DMS53 (cell line): ENCODE measurements around the gene CLPSL2.
"Not testable (repeated sequence)": the region's sequence is repeated elsewhere in the genome, so short reads cannot be mapped to it uniquely, and the experiment has no call there.

Source experiments
- DNase-seq: peaks from one replicate; lab custom pipeline; 2025; lab: John Stamatoyannopoulos, UW

The CLPSL2 gene, protein sequence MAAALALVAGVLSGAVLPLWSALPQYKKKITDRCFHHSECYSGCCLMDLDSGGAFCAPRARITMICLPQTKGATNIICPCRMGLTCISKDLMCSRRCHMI

DNA sequence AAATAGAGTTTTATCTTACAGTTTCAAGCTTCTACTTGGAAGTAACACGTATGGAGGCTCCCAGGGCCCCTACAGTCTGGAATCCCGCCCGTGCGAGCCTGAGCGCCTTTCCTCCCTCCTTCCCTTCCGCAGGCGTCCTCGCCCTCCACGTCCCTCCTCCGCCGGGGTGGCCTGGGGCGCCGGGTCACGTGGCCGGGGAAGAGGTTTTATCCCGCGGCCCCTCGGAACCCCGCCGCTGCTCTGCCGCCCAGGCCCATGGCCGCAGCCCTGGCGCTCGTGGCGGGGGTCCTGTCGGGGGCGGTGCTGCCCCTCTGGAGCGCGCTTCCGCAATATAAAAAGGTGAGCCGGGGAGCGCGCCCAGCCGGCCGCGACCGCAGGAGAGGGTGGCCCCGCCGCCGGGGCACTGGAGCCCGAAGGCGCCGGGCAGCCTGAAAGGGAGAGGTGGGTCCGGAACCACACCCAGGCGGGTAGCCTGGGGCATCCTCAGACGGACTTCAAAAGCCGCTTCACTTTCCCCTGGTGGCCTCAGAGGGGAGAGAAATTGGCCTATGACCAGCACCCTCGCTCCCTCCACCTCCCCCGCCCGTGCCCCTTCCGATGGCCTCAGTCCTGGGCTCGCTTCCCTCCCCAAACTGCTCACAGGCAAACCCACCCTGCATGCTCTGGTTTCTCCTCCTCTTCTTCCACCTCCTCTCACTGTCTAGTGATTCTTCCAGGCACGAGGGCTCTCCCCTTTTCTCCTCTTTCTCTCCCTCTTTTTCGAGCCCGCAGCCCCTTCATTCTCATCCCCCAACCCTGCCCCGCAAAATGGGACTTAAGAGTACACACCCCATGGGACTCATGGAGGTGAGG, at the start of gene CLPSL2:
TSS of gene CLPSL2 (plus strand) at position 235 of the 852 bp plus-strand sequence. CDS start at position 256, 21 bp downstream.
- peak; percentile 61 for DNase-seq

DNA sequence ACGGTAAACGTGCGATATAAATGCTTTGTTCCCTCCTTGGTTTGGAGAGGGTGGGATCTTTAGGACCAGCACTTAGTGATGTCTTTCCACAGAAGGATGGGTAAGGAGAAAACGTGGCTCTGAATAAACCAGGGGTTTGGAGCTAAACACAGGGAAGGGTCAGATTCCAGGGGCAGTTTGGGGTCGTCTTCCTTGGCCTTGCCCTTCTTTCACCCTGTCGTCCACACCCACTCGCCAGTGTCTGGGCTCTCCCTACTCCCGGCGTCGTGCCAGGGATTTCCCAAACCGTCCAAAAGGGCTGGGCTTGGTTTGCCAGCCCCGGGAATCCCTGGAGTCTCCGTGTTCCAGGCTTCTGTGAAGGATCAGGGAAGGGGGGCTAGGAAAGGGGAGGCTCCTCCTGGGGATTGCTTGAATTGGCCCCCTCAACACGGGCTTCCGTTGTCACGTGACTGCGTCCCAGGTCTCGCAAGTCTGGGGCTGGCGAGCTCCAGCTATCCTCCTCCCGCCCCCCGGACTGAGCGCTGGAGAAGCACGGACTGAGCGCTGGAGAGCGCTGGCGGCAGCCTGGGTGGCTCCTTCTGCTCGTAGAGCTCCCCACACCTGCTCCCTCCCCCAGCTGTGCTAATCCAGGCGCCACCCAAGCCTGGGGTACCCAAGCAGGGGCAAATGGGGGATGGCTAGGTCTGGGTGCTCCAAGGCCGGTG, 49.0 kb upstream of the CLPSL2 start:
- peak; percentile 81 for DNase-seq

DNA sequence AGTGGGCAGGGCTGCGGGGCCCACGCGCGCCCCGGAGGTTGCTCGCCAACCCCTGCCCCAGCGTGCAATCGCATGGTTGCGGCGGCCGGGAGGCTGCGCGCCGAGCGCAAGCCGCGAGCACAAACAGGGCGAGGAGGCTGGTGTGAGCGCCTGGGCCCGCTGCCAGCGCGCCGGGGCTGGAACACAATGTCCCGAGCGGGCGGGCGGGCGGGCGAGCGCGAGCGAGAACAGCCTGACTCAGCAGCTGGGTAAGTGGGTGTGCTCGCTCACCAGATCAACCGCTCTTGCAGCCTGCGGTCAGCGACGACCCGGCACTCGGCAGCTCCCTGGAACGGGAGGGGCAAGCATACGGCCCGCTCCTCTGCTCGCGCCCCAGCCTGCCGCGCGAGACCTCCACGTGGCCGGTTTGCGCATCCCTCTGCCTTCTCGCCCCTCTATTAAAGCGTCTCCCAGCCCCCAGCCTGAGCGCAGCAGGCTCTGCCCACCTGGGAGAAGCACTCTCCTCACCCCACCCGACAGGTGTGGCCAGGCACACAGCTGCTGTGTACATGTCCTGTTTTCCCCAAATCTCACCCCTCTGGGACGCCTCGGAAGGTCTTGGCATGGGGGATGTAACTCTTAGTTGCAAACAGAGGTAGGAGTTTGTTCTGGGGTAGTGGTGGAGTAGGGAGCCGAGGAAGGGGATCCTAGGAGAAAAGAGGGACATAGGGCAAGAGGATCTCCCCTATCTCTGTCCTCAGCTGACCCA, 48.3 kb upstream of the CLPSL2 start:
- DNase-seq, result peak; percentile 92

DNA sequence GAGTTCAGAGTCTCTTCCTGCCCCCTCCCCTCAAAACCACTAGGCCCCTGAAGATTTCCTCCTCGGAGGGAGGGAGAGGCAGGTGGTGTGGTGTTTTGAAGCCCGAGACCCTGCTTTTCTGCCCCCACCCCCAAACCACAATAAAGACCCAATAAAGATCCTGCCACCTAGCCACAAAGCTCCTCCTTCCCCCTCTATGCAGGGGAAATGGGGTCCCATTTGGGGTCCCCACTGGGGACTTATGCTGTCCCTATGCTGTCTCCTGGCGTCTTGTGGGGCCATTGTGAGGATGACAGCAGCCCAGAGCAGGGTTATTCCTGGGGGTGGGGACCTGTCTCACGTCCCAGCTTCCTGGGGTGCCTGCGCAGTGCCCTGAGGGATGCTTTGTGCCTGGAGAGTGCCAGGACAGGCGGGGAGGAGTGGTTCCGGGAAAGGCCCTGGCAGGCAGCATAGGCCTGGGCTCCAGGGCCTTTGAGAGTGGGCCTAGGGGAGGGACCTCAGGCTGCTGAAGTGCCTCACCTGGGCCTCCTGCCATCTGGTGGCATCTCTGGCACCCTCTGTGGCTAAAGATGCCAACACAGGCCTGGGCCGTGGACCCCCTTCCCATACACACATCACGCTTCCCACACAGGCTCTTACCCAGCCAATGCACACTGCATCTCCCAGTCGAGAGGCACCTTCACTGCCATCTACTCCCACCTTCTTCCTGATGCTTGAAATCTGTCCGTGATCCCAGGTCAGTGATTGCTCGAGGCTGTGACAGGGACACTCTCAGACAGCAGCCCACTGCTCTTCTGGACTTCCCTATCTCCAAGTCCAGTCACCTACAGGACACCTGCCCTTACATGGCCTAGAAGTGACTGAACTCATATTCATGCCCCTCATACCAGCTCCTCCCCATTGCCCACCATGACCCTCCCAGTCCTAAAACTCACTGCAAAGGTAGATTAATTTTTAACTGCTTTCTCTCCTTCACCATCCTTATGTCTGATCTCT, 47.4 kb upstream of the CLPSL2 start:
- peak; percentile 62 for DNase-seq

DNA sequence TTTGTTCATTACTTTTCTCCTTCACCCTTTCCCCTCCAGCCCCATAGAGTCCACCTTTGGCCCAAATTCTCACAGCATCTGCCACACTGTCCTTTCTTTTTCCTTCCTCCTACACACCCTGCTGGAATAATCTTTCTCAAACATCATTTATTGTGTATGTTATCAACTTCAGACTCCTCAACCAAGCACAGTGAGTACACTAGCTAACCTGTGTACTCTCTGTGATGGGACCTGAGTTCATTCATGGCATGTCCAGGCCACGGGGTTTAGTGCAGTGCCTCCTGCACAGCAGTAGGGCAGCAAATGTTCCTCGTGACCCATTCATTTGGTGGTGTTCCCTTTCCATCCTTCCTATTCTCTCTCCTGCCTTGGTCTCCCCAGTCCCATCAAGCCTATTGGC, 46.7 kb upstream of the CLPSL2 start:
- no peak for DNase-seq

DNA sequence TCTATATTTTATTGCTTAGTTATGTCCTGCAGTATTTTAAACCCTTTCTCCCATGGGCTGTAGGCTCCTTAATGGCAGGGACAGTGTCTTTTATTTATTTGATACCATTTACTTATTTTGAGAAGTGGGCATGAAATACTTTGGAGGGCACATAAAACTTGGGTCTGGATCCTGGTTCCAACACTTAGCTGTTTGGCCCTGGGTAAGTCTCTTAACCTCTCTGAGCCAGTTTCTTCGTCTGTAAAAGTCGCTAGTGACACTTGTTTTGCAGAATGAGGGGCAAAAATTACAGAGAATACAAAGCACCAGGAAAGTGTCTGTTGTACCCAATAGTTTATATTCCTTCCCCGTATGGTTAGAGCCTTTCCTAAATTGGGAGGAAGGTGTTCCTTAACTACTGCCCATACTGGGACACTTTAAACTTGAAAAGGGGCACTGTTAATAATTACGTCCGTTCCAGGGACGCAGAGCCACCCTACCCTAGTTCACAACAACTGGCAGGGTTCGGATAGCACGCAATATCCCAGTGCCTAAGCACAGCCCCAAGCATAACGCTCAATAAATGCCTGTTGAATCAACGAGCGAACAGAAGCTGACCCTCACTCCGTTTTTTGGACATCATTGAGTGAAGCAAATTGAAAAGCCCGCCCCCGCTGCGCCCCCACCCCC, 45.5 kb upstream of the CLPSL2 start:
- DNase-seq, result peak; percentile 80

DNA sequence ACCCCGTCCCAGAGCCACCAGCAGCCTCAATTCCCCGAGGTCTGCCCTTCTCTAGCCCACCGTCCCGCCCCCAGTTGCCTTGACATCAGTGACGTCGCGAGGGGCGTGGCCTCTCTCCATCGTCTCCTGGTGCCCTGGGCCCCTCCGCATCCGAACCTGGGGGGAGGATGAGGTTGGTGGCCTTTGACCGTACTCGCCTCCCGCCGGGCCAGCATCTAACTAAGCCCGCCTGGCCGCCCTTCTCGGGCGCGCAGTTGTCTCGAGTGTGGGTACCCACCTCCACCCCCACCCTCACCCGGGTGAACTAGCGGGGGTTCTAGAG, 45.0 kb upstream of the CLPSL2 start:
- DNase-seq, result peak; percentile 93

DNA sequence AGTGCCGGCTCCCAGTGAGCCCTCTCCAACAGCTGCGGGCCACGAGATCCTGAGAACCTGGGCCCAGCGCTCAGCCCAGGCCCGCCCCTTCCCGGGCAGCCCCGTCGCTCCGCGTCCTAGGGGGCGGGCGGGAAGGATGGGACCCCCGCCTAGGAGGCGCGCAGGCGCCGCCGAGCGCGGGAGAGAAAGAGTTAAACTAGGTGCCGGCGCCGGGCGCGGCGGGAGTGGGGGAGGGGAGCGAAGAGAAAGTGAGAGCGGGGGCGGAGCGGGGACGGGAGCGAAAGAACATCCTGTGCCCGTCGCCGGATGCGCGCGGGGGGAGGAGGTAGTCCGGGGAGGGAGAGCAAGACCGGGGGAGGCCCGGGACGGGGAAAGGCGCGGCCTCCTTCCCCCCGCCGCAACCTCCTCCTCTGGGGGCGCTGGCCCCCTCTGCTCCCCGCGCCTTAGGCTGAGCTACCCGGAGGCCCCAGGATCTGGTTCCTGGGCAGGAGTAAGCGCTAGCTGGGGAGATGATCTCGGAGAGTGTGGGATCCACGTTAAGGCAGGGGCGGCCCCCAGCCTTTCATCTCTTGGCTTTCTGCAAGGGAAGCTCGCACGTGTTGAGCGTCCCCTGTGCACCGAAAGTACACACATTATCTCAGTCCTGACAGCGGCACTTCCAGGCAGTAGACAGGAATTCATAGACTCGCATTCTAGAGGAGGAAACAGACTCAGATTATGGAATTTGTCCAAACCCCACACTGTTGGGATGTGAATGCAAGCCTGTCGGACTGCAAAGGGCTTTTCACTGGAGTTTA, 44.5 kb upstream of the CLPSL2 start:
- DNase-seq, result peak; percentile 93

DNA sequence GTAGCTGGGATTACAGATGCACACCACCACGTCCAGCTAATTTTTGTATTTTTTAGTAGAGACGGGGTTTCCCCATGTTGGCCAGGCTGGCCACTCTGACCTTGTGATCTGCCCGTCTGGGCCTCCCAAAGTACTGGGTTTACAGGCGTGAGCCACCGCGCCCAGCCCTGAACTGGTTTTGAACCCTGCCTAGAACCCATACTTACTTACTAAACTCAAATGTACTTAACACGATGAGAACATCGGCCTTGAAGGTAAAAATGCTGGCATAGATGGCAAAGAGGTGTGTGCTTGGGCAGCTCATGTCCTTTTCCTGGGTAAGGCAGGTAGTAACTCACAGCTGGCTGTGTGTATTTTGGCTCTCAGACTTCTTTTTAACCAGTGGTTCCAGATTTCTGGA, 42.8 kb upstream of the CLPSL2 start:
- DNase-seq, result peak; percentile 43

DNA sequence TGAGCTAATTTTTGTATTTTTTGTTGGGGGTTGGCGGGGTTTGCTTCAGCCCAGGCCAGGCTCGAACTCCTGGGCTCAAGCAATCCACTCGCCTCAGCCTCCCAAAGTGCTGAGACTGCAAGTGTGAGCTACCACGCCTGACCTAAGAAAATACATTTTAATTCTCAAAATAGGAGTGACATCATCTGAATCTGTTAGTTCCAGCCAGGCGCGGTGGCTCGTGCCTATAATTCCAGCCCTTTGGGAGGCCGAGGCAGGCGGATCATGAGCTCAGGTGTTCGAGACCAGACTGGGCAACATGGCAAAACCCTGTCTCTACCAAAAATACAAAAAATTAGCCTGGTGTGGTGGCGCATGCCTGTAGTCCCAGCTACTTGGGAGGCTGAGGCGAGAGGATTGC, 42.1 kb upstream of the CLPSL2 start:
- DNase-seq, result not testable (repeated sequence)

DNA sequence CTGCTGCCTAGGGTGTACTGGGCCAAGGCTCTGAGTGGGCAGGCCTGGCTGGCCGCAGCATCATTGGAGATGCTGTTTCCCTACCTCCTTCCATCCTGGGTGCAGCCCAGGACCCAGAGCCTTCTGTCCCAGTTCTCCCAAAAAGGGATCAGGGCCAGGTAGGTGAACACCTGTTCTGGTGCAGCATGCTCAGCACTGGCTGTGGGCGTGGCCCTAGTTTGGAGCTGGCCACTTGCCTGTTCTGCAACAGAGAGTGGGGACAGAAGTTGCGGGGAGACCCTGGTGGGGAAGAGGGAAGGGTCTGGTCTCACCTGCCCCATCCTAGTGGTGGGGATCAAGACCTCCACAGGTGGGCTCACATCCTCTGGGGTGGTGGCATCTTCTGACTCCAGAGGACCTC, 40.9 kb upstream of the CLPSL2 start:
- DNase-seq, result no peak

DNA sequence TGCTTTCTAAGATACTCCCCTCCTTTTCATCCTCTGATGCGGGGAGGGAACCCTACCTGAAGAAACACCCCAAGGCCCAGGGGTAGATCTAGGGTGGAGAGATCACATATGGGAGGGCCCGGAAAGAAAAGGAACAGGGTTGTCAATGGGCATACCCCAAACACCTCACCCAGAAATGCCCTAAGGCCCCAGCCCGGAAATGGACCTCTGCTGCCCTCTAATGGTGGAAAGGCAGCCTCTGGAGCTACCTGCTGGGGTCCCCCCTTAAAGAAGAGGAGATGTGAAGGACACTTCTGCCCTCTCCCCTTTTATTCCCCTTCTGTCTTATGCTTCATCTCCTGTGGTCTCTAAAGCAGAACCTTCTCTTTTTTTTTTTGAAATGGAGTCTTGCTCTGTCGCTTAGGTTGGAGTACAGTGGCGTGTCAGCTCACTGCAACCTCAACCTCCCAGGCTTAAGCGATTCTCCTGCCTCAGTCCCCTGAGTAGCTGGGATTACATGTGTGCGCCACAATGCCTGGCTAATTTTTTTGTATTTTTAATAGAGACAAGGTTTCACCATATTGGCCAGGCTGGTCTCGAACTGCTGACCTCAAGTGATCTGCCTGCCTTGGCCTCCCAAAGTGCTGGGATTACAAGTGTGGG, 40.0 kb upstream of the CLPSL2 start:
- DNase-seq, result peak; percentile 68

DNA sequence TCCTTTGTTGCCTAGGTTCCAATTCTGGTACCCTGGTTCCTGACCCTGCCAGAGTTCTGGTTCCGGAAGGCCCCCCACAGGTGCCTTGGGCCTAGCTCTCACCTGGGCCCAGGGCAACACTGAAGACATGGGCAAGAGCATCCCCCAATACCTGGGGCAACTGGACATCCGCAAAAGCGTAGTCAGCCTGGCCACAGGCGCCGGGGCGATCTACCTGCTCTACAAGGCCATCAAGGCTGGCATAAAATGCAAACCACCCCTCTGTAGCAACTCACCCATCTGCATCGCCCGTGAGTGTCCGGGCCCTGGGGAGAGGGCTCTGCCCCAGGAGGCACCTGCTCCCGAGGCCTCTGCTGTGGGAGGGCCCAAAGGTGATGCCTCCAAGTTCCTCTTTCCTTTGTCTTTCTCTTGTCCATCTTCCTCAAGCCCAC, 39.4 kb upstream of the CLPSL2 start, which contains the start of gene ARMC12:
TSS of gene ARMC12 (plus strand) at position 51 of the 431 bp plus-strand sequence. CDS start at position 128, 77 bp downstream.
- DNase-seq, result no peak

DNA sequence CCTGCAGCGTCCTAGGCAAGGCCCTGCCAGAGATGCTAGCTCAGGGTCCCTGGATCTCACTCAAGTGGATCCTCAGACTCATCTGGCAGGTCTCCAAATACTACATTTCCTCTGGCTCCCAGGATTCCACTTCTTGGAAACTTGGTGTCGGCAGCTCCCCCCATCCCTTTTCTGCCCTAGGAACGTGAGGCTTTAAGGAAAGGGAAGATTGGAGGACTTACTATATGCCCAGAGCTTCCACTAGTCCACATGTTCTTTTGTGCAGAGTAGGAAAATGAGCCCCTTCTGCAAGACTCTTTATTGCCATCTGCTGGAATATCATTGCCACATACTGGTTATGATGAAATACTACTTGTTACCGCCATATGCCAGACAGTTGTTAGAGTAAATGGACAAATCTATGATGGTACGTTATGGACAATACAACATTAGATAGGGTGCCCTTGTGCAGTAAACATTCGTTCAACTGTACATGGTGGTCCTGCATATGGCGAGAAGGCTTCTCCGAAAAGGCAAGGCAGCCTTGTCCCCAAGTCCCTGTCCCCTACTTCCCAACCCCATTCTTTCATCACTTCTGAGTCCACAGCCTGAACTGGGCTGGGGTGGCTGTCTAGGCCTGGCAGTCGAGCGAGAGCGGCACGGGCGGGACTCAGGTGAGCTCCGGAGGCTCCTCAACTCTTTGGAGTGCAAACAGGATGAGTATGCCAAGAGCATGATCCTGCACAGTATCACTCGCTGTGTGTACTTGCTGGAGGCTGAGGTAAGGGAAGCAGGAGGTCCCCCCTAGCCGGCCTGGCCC, 38.8 kb upstream of the CLPSL2 start:
- peak; percentile 86 for DNase-seq

DNA sequence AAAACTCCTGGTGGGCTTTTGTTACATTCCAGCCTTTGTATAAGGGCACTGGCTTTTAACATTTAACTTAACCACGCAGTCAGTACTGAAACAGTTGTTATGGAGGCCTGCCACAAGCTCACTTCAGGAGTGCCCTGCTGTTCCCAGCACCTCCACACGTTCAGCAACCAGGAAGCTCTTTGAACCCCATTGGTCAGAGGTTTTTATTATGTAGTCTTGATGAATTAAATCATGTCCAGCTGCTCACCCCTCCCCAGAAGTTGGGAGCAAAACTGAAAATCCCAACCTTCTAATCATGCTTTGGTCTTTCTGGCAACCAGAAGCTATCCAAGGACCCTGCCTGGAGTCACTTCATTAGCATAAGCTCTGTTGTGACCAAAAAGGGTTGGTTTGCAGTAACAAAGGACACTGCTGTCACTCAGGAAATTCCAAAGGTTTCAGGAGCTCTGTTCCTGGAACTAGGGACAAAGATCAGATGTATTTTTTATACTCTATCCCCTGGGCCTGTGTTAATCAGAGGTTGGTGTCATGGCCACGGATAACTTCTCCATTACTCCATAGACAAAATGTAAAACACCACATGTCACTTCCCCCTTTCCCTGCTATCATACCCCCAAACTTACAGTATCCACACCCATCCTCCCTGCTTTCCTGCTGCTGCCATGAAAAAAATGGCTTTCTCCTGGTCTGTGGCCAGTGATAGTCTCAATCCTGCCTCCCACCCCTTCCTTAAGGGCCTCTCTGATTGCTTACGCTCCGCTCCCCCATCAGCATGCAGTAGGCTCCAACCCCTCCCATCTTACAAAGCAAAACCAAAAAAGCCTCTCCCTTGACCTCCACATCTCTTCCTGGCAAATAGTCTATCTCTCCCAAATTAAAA, 36.5 kb upstream of the CLPSL2 start:
- DNase-seq, result no peak

DNA sequence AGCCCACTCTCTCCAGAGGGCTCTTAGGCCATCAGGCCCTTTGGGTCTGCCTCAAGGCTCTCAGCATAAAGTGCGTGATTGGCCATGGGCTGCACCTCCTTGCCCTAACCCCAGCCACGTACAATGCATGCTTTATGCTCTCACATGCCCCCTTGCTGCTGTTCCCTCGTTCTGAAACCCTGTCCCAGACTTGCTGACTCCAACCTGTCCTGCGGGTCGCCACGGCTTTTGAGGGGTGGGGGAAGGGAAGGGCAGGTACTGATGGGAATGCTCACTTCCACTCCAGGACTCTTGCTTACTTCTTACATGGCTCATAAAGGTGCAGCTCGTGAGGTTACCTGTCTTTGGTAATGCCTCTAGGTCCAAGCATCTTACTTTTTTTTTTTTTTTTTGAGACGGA, 33.6 kb upstream of the CLPSL2 start:
- DNase-seq, result no peak

DNA sequence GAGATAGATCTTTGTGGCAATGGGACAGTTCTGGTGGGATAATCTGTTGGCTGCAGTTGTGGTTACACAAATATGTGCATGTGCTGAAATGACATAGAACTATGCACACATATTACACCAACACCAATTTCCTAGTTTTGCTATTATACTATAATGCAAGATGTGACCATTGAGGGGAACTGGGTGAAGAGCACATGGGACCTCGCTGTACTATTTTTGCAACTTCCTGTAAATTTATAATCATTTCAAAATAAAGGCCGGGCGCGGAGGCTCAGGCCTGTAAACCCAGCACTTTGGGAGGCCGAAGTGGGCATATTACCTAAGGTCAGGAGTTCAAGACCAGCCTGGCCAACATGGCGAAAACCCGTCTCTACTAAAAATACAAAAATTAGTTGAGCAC, 30.9 kb upstream of the CLPSL2 start:
- no peak for DNase-seq
